A549 treated with AZD2906 at 1 μM for 4 hours (cell line): ENCODE results near the gene ZNF479. TPM values are rescaled to one million over a fixed set of nuclear protein-coding genes. Genes with fewer than 3 reads are reported as not detected.

Experiments
- total RNA-seq: library from RNA; stranded (reverse); fragments of 200-300 nt; extraction: Qiagen RNA extraction; gene quantifications from 5 replicates; pipeline ENCODE4 v1.2.3, GENCODE V29; 2022

The ZNF479 gene
- total RNA-seq, result not detected in 5 replicates

GRCh38 chr7:57132336-57132735, at the start of gene ZNF479:
ZNF479 (minus strand) TSS chr7:57132436; CDS start chr7:57132324, 112 bp downstream.

